HG03342 (cell line): ENCODE results near the gene EIF2B5.
A peak's percentile ranks its signal among the peaks of the same experiment; 100 is the strongest.
"Not testable (repeated sequence)": the region's sequence is repeated elsewhere in the genome, so short reads cannot be mapped to it uniquely, and the experiment has no call there.

Source experiments
- ATAC-seq: cut with Tn5 transposase; IDR thresholded peaks from one replicate; pipeline ENCODE4 v1.9.1; 2021; ENCODE audit warnings: mild to moderate bottlenecking, moderate library complexity; ENCODE audit not compliant: unreplicated experiment

The EIF2B5 gene

GRCh38 chr3:184145111-184145524 lies 10.0 kb downstream of the EIF2B5 start:
- no peak for ATAC-seq

GRCh38 chr3:184145751-184146270 lies 10.7 kb downstream of the EIF2B5 start:
- no peak for ATAC-seq

- ATAC-seq = no peak
These were observed 12.9 kb downstream of the EIF2B5 start for GRCh38 chr3:184148076-184148475.

- no peak for ATAC-seq
These were observed 14.0 kb downstream of the EIF2B5 start for GRCh38 chr3:184149123-184149522.

GRCh38 chr3:184149770-184150169 lies 14.6 kb downstream of the EIF2B5 start:
- not testable (repeated sequence) for ATAC-seq

- ATAC-seq = peak; percentile 62
These were observed 19.9 kb downstream of the EIF2B5 start, which contains the start of gene DVL3 for GRCh38 chr3:184154885-184155643. Gene DVL3 (plus strand): TSS chr3:184155377. CDS start chr3:184155636, 259 bp downstream.

- peak; percentile 31 for ATAC-seq
These were observed 20.7 kb downstream of the EIF2B5 start for GRCh38 chr3:184155644-184156521.

GRCh38 chr3:184156522-184156955 lies 21.4 kb downstream of the EIF2B5 start:
- no peak for ATAC-seq

- no peak for ATAC-seq
These were observed 22.0 kb downstream of the EIF2B5 start for GRCh38 chr3:184157206-184157605.

- no peak for ATAC-seq
These were observed 23.2 kb downstream of the EIF2B5 start for GRCh38 chr3:184158404-184158803.

GRCh38 chr3:184160456-184160855 lies 25.3 kb downstream of the EIF2B5 start:
- ATAC-seq = peak; percentile 53

- not testable (repeated sequence) for ATAC-seq
These were observed 27.5 kb downstream of the EIF2B5 start for GRCh38 chr3:184162571-184163070.

- no peak for ATAC-seq
These were observed 29.6 kb downstream of the EIF2B5 start for GRCh38 chr3:184164648-184165330.

GRCh38 chr3:184165543-184165942 lies 30.4 kb downstream of the EIF2B5 start:
- ATAC-seq = no peak

- ATAC-seq = no peak
These were observed 31.5 kb downstream of the EIF2B5 start for GRCh38 chr3:184166671-184167070.

- ATAC-seq = no peak
These were observed 32.6 kb downstream of the EIF2B5 start for GRCh38 chr3:184167786-184168185.

GRCh38 chr3:184168363-184169120 lies 33.4 kb downstream of the EIF2B5 start:
- no peak for ATAC-seq

GRCh38 chr3:184169896-184170875 lies 35.0 kb downstream of the EIF2B5 start:
- ATAC-seq = no peak

GRCh38 chr3:184171562-184171961 lies 36.4 kb downstream of the EIF2B5 start:
- ATAC-seq = no peak
